Smooth muscle cell (in vitro differentiated cells): ENCODE measurements around the gene IRAK2. TPM values are rescaled to one million over a fixed set of nuclear protein-coding genes. Genes with fewer than 3 reads are reported as not detected.

Experiments used
- DNase-seq: peaks from one replicate; lab custom pipeline; 2025; ENCODE audit not compliant: unreplicated experiment; lab: John Stamatoyannopoulos, UW
- H2AFZ ChIP-seq: fragments of 200-600 bp; sonication (generic); 2 replicates; pipeline ENCODE4 v1.6.0; 2016; ENCODE audit warnings: antibody characterized with exemption, low read depth, mild to moderate bottlenecking
- H3F3A ChIP-seq: fragments of 200-600 bp; sonication (generic); 2 replicates; pipeline ENCODE4 v1.6.0; 2017; ENCODE audit warnings: antibody characterized with exemption, low read depth
- H3K27ac ChIP-seq: fragments of 200-600 bp; sonication (generic); 2 replicates; pipeline ENCODE4 v1.5.1; 2016; ENCODE audit warnings: low read depth, mild to moderate bottlenecking
- H3K27me3 ChIP-seq: fragments of 200-600 bp; sonication (generic); 2 replicates; pipeline ENCODE4 v1.6.1; 2016; ENCODE audit warnings: low read depth, mild to moderate bottlenecking
- H3K36me3 ChIP-seq: fragments of 200-600 bp; sonication (generic); 2 replicates; pipeline ENCODE4 v1.5.1; 2016; ENCODE audit warnings: low read depth
- H3K4me1 ChIP-seq: fragments of 200-600 bp; sonication (generic); 2 replicates; pipeline ENCODE4 v1.5.1; 2016; ENCODE audit warnings: low read depth
- H3K4me2 ChIP-seq: fragments of 200-600 bp; sonication (generic); 2 replicates; pipeline ENCODE4 v1.6.0; 2016; ENCODE audit warnings: mild to moderate bottlenecking
- H3K4me3 ChIP-seq: fragments of 200-600 bp; sonication (generic); 2 replicates; pipeline ENCODE4 v1.5.1; 2016; ENCODE audit warnings: mild to moderate bottlenecking
- H3K79me2 ChIP-seq: fragments of 200-600 bp; sonication (generic); 2 replicates; pipeline ENCODE4 v1.6.0; 2016; ENCODE audit warnings: low read depth, mild to moderate bottlenecking
- H3K9ac ChIP-seq: fragments of 200-600 bp; sonication (generic); 2 replicates; pipeline ENCODE4 v1.6.0; 2016; ENCODE audit warnings: low read depth
- H3K9me3 ChIP-seq: fragments of 200-600 bp; sonication (generic); replicated peaks from 2 replicates; pipeline ENCODE4 v1.5.1; 2016; ENCODE audit warnings: low read depth
- H4K20me1 ChIP-seq: fragments of 200-600 bp; sonication (generic); 2 replicates; pipeline ENCODE4 v1.6.0; 2016; ENCODE audit warnings: low read depth
- CTCF ChIP-seq: fragments of 200-600 bp; sonication (generic); IDR thresholded peaks from 2 replicates; pipeline ENCODE4 v1.5.1; 2017; ENCODE audit warnings: borderline replicate concordance, mild to moderate bottlenecking, antibody characterized with exemption; ENCODE audit not compliant: insufficient read depth, poor library complexity, severe bottlenecking
- WGBS: methylation state at CpG from one replicate; pipeline ENCODE4 v1.1.7; 2016; ENCODE audit warnings: low lambda C conversion rate; 5-methylcytosine and 5-hydroxymethylcytosine counted together
- polyA plus RNA-seq: library from polyadenylated mRNA; unstranded; fragments of >200 nt; fragmentation: Nextera tagmentation; extraction: Ambion mirVana; gene quantifications from 2 replicates; pipeline ENCODE4 v1.2.1, GENCODE V29; 2016
- total RNA-seq: library from RNA; depleted of rRNA; stranded (reverse); fragments of >200 nt; gene quantifications from 2 replicates; pipeline ENCODE4 v1.2.3, GENCODE V29; 2014

IRAK2 gene
- total and polyA plus RNA-seq, 2 experiments from 2014 or later = 3.3 to 3.4 TPM

- H3K9me3 ChIP-seq = no peaks in the 10 kb centered on the region
- no peak overlapping the region for H3K4me2 ChIP-seq
- no peak for DNase-seq
- H3K36me3 ChIP-seq = no peaks in the 10 kb centered on the region
- no peak overlapping the region for H2AFZ ChIP-seq
- no peaks in the 10 kb centered on the region for H3F3A ChIP-seq
- no peak overlapping the region for H3K4me3 ChIP-seq
- no peak overlapping the region for H3K27ac ChIP-seq
- no peak overlapping the region for H3K9ac ChIP-seq
- no peaks in the 10 kb centered on the region for H3K79me2 ChIP-seq
- no peak for TF ChIP-seq CTCF
- H3K4me1 ChIP-seq = no peaks in the 10 kb centered on the region
- WGBS = 97% methylated on average over 24 of the region's 25 CpGs
- H3K27me3 ChIP-seq = no peaks in the 10 kb centered on the region
- no peaks in the 10 kb centered on the region for H4K20me1 ChIP-seq
Observed at GRCh38 chr3:10136426-10137005, 28.2 kb upstream of the IRAK2 start.

GRCh38 chr3:10137178-10137577, 27.5 kb upstream of the IRAK2 start:
- TF ChIP-seq CTCF = no peak
- no peak overlapping the region for H3K4me2 ChIP-seq
- H3K27me3 ChIP-seq = no peaks in the 10 kb centered on the region
- no peaks in the 10 kb centered on the region for H4K20me1 ChIP-seq
- H3K27ac ChIP-seq = peak overlapping the region; percentile 68
- H3K9ac ChIP-seq = no peak overlapping the region
- H3K9me3 ChIP-seq = no peaks in the 10 kb centered on the region
- peaks cover 3% of the 10 kb centered on the region for H3K79me2 ChIP-seq
- H2AFZ ChIP-seq = no peak overlapping the region
- no peaks in the 10 kb centered on the region for H3K36me3 ChIP-seq
- no peak for DNase-seq
- no peaks in the 10 kb centered on the region for H3K4me1 ChIP-seq
- H3F3A ChIP-seq = no peaks in the 10 kb centered on the region
- H3K4me3 ChIP-seq = no peak overlapping the region
- 84% methylated on average over 4 of the region's 4 CpGs for WGBS

- H3K27me3 ChIP-seq = no peaks in the 10 kb centered on the region
- H3K36me3 ChIP-seq = no peaks in the 10 kb centered on the region
- peaks cover 42% of the 10 kb centered on the region for H3K79me2 ChIP-seq
- H4K20me1 ChIP-seq = peaks cover 29% of the 10 kb centered on the region
- H3K9ac ChIP-seq = no peak overlapping the region
- H3K27ac ChIP-seq = no peak overlapping the region
- H3K4me3 ChIP-seq = peak overlapping the region; percentile 66
- no peaks in the 10 kb centered on the region for H3F3A ChIP-seq
- 86% methylated on average over 23 of the region's 23 CpGs for WGBS
- peak overlapping the region; percentile 78 for H3K4me2 ChIP-seq
- peaks cover 9% of the 10 kb centered on the region for H3K4me1 ChIP-seq
- H2AFZ ChIP-seq = peak overlapping the region; percentile 81
- TF ChIP-seq CTCF = no peak
- H3K9me3 ChIP-seq = no peaks in the 10 kb centered on the region
- DNase-seq = no peak
Observed at GRCh38 chr3:10140996-10141546, 23.6 kb upstream of the IRAK2 start.
